Nephron progenitor cell (in vitro differentiated cells): ENCODE measurements around the gene SCT.

ENCODE experiments used
- DNase-seq: peaks from one replicate; pipeline ENCODE4 v3.0.0; 2021
- H3K27ac Mint-ChIP-seq: 2 replicates; pipeline ENCODE4 v1.8.0; 2021; ENCODE audit warnings: mild to moderate bottlenecking, moderate library complexity, mixed read lengths
- H3K27me3 Mint-ChIP-seq: 2 replicates; pipeline ENCODE4 v1.8.0; 2021; ENCODE audit warnings: mild to moderate bottlenecking, low read depth, mixed read lengths; ENCODE audit not compliant: poor library complexity
- H3K36me3 Mint-ChIP-seq: 2 replicates; pipeline ENCODE4 v1.8.0; 2021; ENCODE audit warnings: low read depth, mixed read lengths
- H3K4me1 Mint-ChIP-seq: 2 replicates; pipeline ENCODE4 v1.8.0; 2021; ENCODE audit warnings: mixed read lengths
- H3K4me3 Mint-ChIP-seq: 2 replicates; pipeline ENCODE4 v1.8.0; 2021; ENCODE audit warnings: mild to moderate bottlenecking, moderate library complexity, mixed read lengths
- H3K9me3 Mint-ChIP-seq: 2 replicates; pipeline ENCODE4 v1.8.0; 2021; ENCODE audit warnings: mild to moderate bottlenecking, moderate library complexity, mixed read lengths
- TF ChIP-seq, protein P1 (sequence below): fragments of 200-600 bp; sonication (generic); IDR thresholded peaks from 2 replicates; pipeline ENCODE4 v1.5.0; 2021; ENCODE audit warnings: antibody characterized with exemption

SCT gene

DNA sequence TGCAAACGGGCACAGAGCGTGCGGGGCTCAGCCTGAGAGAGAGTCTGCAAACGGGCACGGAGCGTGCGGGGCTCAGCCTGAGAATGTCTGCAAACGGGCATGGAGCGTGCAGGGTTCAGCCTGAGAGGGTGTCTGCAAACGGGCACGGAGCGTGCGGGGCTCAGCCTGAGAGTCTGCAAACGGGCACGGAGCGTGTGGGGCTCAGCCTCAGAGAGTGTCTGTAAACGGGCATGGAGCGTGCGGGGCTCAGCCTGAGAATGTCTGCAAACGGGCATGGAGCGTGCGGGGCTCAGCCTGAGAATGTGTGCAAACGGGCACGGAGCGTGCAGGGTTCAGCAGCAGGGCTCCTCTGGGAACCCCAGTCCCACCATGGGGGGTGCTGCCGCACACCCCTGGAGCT lies 37.2 kb downstream of the SCT start:
- peaks cover 68% of the 10 kb centered on the region for H3K36me3 Mint-ChIP-seq
- no peak overlapping the region for H3K4me3 Mint-ChIP-seq
- no peaks in the 10 kb centered on the region for H3K9me3 Mint-ChIP-seq
- no peak for DNase-seq
- no peak overlapping the region for H3K27ac Mint-ChIP-seq
- H3K27me3 Mint-ChIP-seq = no peaks in the 10 kb centered on the region
- no peaks in the 10 kb centered on the region for H3K4me1 Mint-ChIP-seq
- TF ChIP-seq, protein P1, sequence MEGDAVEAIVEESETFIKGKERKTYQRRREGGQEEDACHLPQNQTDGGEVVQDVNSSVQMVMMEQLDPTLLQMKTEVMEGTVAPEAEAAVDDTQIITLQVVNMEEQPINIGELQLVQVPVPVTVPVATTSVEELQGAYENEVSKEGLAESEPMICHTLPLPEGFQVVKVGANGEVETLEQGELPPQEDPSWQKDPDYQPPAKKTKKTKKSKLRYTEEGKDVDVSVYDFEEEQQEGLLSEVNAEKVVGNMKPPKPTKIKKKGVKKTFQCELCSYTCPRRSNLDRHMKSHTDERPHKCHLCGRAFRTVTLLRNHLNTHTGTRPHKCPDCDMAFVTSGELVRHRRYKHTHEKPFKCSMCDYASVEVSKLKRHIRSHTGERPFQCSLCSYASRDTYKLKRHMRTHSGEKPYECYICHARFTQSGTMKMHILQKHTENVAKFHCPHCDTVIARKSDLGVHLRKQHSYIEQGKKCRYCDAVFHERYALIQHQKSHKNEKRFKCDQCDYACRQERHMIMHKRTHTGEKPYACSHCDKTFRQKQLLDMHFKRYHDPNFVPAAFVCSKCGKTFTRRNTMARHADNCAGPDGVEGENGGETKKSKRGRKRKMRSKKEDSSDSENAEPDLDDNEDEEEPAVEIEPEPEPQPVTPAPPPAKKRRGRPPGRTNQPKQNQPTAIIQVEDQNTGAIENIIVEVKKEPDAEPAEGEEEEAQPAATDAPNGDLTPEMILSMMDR = no peak

DNA sequence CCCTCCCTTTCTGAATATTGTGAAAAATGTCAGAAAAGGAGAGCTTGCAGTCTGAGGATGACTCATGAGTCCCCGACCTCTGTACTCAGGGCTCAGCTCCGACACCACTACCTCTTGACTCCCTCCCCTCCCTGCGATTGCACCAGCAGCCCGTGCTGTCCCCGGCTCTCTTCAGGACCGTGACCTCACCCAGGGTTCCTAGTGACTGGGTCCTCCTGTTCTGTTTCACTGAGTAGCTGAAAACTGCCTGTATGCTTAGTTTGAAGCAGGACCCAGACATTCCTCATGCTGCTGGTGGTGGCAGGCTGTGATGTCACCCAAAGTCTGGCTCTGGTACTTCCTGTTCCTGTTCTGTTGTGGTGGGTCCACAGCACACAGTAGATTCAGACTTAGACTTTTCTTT lies 39.0 kb downstream of the SCT start:
- no peak for DNase-seq
- H3K4me1 Mint-ChIP-seq = no peaks in the 10 kb centered on the region
- peaks cover 51% of the 10 kb centered on the region for H3K36me3 Mint-ChIP-seq
- no peaks in the 10 kb centered on the region for H3K27me3 Mint-ChIP-seq
- peak overlapping the region; percentile 71 for H3K27ac Mint-ChIP-seq
- no peak overlapping the region for H3K4me3 Mint-ChIP-seq
- no peaks in the 10 kb centered on the region for H3K9me3 Mint-ChIP-seq
- TF ChIP-seq, protein P1 = no peak

DNA sequence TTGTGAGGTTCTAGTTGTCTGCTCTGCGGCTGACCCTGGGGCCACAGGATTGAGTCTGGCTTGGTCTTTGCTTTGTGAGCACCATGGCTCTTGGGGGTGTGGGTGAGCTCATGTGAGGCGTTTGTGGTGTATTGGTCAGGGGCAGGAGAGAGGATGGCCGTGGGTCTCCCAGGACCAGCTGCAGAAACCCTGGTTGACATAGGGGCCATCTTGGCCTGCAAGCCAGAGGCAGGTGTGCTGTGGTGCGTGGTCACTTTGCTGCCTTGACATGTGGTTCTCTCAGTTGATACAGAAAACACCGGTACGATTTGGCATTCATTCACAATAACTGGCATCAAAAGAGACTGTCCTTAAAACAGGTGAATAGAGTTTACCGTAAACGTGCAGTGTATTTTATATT lies 39.4 kb downstream of the SCT start:
- H3K27ac Mint-ChIP-seq = peak overlapping the region; percentile 84
- no peak for DNase-seq
- no peak overlapping the region for H3K4me3 Mint-ChIP-seq
- peaks cover 49% of the 10 kb centered on the region for H3K36me3 Mint-ChIP-seq
- H3K27me3 Mint-ChIP-seq = no peaks in the 10 kb centered on the region
- H3K9me3 Mint-ChIP-seq = no peaks in the 10 kb centered on the region
- TF ChIP-seq, protein P1 = no peak
- H3K4me1 Mint-ChIP-seq = no peaks in the 10 kb centered on the region

DNA sequence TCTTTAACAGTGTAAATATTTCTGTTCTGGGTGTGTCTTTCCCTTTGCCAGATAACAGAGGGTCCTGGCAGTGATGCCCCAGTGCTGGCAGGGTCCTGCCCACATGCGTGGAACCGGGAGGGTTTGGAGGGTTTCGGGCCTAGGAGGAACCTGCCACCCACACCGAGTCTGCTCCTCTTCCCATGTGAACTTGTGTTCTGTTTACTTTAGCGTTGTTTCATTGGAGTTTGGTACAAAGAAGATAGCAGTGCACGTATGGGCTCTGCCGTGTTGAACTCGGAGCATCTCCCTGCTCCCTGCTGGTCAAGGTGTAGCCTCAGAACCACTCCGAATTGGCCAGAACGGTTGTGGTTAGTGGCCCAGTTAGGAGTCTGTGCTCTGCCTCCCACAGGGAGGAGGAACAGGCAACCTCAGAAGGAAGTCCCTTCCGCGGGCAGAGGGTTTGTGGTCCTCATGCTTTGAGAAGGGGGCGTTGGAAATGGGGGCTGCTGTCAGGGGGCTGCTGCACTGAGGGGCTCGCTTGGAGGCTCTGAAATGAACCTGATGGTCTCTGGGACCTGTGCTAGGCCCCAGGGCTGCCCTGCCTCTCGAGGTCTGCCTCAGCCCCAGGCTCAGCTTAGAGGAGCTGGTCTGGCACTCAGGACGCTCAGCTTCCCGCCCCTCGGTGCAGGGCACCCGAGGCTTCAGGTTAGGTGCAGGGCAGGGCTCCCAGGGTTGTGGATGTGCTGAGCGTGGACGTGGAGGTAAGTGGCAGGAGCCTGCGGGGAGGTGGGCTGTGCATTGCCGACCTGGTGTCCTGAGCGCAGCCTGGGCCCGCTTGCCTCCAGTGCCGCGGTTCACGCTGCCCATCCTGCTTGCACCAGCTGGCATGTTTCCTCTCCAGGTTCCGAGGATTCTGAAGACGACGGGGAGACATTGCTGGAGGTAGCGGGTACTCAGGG lies 40.3 kb downstream of the SCT start:
- peak overlapping the region; percentile 83 for H3K27ac Mint-ChIP-seq
- peaks cover 49% of the 10 kb centered on the region for H3K36me3 Mint-ChIP-seq
- H3K9me3 Mint-ChIP-seq = no peaks in the 10 kb centered on the region

DNA sequence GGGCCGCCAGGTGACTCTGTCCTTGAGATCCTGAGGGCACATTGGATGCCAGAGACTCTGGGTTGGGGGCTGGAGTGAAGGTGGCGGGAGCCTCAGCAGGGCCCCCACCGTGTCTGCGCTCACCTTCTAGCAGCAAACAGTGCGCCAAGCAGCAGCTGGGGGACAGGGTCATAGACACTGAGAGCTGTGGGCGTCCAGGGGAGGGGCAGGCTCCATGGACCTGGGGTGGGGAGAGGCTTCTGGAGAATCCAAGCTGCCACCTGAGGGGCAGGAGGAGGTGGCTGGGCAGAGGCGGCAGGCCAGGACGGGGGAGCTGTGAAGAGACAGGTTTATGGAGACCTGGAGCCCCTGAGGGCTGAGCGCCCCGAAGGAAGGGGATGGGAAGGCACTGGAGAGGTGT lies 42.7 kb downstream of the SCT start:
- DNase-seq = no peak
- Mint-ChIP-seq H3K27me3 (no peaks in the 10 kb centered on the region), H3K36me3 (peaks cover 33% of the 10 kb centered on the region), H3K4me3 (no peak overlapping the region), H3K4me1 (peaks cover 14% of the 10 kb centered on the region), H3K27ac (peak overlapping the region; percentile 32), H3K9me3 (no peaks in the 10 kb centered on the region)
- TF ChIP-seq, protein P1 = no peak

More for the DNA sequence above, 40.3 kb downstream of the SCT start:
- Mint-ChIP-seq H3K4me3 (no peak overlapping the region), H3K27me3 (no peaks in the 10 kb centered on the region), H3K4me1 (no peaks in the 10 kb centered on the region)
- TF ChIP-seq, protein P1 = no peak
- DNase-seq = no peak

DNA sequence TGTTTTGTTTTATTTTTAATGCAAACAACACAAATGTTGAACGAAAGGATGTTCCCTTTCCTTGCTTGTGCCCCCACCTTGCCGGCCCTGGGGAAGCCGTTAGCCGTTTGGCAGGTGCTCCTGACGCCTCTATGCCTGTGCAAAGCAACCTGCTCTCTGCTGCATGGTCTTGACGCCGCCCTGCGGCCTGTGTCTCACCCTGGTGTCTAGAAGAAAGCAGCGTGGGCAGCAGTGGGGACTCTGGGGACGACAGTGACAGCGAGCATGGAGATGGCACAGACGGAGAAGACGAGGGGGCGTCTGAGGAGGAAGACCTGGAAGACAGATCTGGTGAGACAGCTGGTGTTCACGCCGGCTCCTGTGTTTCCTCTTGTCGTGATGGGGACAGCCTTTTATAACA lies 45.2 kb downstream of the SCT start:
- no peaks in the 10 kb centered on the region for H3K9me3 Mint-ChIP-seq
- DNase-seq = no peak
- H3K27me3 Mint-ChIP-seq = no peaks in the 10 kb centered on the region
- H3K27ac Mint-ChIP-seq = no peak overlapping the region
- no peak overlapping the region for H3K4me3 Mint-ChIP-seq
- TF ChIP-seq, protein P1 = no peak
- peaks cover 17% of the 10 kb centered on the region for H3K36me3 Mint-ChIP-seq
- H3K4me1 Mint-ChIP-seq = peaks cover 36% of the 10 kb centered on the region
